GM19025 (cell line): Measurements from ENCODE around the gene ABCE1.
"Not testable (repeated sequence)": the region's sequence is repeated elsewhere in the genome, so short reads cannot be mapped to it uniquely, and the experiment has no call there.

ENCODE experiments used
- ATAC-seq: cut with Tn5 transposase; IDR thresholded peaks from one replicate; pipeline ENCODE4 v1.9.1; 2021; ENCODE audit warnings: mild to moderate bottlenecking, low read depth, moderate library complexity; ENCODE audit not compliant: unreplicated experiment

ABCE1 gene

DNA sequence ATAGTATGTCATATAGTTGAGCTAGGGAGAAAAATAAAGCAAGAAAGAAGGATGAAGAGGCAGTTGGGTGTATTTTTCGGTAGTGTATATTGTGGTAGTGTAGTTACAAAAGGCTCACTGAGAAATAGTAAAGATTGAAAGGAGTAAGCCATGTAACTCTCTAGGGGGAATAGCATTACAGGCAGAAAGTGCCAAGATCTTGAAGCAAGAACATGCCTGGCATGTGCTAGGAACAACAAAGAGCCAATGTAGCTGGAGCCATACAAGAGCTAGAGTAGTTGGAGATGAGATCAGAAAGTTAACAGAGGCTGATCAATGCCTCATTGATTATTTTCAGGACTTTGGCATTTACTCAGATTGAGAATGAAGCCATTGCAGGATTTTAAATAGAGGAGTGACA, 3.0 kb downstream of the ABCE1 start:
- no peak for ATAC-seq

DNA sequence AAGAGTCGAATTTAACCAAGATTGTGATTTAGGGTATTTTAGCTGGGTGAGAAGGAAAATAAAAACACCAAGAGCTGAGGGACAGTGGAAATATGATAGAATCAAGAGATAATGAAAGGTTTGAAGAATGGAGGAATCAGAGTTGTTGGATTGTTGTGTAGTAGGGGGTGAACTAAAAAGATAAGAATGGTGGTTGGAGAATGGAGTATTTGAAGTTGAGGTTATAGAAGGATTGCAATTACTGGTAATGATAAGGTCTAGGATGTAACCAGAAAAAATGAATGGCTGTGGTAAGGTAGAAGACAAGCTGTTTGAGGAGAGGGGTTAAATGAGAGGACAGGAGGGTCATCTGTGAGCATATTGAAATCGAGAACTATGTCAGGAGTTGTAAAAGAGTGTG, 4.5 kb downstream of the ABCE1 start:
- no peak for ATAC-seq

DNA sequence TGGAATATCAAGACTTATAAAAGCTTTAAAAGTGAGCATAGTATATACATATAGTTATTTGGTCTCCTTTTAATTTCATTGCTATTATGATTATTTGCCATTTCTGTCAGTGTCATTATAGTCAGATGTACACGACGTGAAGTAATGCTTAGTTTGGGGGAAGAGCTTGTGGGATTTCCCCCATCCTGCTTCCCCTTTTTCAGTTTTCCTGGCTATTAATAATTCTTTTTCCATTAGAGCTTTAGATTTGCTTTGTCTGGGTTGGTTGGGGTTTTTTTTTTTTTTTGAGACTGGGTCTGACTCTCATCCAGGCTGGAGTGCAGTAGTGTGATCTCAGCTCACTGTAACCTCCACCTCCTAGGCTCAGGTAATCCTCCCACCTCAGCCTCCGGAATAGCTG, 5.4 kb downstream of the ABCE1 start:
- ATAC-seq = no peak

DNA sequence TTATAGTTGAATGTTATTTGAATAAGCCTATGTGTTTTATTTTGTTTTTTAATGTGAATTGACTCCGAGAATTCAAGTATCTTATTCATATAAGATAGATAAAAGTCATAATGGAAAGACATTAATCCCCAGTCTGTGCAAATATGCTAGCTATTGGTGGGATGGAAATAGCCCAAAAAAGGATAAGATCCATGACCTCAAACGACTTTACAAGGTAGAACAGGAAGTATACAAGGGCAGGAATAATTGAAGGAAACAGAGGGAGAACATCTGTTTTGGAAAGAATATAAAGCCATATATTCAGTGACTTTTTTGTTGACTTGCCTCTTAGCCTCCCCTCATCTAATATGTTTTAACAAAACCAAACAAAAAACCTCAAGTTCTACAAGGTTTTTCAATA, 9.0 kb downstream of the ABCE1 start:
- no peak for ATAC-seq

DNA sequence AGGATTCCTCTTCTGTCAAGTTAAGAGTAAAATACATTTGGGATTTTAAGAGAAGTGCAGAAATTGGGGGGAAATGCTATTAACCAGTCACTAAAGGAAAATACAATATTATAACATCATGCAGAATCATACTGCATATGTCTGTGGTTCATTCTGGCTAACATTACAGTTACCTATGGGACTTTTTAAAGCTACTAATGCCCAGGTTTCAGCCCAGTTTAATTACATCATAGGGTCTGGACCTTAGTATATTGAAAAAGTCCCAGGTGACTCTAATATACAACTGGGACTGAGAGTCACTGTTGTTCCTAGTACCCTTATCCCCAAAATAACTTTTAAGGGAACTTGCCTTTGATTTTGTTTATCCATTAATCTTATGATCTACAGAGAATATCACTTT, 10.0 kb downstream of the ABCE1 start:
- no peak for ATAC-seq

DNA sequence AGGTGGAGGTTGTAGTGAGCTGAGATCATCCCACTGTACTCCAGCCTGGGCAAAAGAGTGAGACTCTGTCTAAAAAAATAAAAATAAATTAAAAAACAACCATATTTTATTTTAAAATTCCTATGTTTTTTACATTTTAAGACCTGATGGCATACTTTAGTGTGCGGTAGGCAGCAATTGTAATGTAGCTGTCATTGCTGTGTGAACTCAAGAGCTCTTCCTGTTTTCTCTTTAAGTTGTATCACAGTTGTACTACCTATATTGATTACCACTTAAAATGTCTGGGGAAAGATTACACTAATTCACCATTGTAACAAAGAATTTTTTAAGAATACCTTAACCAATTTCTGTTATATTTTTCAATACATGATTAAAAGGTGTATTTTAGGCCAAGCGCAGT, 27.3 kb downstream of the ABCE1 start:
- no peak for ATAC-seq

DNA sequence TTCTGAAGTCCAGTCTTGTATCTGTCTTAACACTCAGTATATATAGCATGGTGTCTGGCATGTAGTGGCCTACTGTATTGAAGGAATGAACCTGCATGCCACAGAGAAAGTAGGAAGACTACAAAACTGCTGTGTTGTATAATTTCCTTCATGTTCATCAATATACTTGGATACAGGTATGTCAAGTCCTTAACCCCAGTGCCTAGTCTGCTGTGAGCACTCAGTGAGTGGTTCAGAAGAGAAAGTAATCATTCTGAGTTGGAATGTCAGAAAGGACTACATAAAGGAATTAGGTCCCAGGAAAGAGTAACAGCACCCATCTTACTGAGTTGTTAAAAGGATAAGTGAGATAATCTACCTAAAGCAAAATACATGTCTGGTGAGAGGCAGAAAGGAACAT, 32.0 kb downstream of the ABCE1 start:
- no peak for ATAC-seq

DNA sequence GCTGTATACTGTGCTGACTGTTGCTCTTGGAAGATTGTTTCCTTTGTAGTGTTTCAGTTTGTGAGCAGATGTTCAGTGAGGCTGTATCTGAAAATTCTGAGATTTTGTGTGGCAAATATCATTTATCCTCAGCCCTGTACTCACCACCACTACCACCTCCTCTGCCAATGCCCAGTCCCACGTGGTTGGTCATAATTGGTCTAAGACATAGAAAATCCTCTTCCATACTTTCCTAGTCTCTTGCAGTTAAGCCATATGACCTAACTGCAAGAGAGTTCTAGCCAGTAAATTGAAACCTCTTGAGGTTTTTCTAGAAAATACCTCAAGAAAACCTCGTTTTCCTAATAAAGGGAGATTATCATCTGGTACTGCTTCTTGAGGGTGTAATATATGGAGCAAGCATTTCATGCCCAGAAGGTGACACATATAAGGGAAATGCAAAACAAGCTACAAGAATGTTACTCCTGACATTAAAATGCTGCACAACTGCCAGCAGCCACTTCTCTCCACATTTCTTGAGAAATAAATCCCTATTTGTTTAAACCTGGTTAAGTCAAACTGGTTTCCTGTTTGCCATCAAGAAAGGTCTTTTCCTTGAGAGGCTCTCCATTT, 32.8 kb downstream of the ABCE1 start:
- no peak for ATAC-seq

DNA sequence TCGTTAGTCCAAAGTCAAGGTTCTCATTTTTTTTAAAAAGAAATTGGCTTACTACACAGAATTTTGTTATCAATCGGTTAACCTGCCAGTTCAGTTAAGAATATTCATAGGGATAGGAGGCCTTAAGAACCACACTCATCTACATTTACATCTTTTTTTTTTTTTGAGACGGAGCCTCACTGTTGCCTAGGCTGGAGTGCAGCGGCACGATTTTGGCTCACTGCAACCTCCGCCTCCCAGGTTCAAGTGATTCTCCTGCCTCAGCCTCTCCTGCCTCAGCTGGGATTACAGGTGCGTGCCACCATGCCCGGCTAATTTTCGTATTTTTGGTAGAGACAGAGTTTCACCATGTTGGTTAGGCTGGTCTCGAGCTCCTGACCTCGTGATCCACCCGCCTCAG, 33.7 kb downstream of the ABCE1 start:
- ATAC-seq = no peak

DNA sequence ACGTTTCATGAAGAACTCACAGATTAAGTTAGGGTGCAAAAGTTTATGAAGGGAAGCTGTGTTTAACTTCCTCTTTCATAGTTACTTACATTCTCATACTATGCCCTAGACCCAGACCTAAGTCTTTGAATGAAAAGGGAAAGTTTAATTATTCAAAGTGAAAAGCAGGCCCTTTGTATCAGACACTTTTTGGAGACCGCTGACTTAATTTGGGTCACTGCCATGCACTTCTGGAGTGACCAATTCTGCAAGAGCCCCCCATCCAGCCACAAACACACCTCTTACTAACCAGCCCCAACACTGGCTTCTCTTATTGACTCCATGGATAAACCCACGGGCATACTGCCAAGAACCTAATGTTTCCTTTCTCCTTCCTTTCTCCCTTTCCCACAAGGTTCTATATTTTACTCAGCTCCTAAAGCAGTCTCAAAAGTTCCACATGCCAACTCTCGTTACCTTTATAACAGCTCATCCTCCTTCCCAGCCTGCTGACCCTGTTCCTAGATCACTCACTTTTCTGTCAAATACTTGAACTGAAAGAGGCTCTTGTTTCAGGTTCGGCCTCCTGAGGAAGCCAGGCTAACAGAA, 34.5 kb downstream of the ABCE1 start:
- ATAC-seq = peak; percentile 70

DNA sequence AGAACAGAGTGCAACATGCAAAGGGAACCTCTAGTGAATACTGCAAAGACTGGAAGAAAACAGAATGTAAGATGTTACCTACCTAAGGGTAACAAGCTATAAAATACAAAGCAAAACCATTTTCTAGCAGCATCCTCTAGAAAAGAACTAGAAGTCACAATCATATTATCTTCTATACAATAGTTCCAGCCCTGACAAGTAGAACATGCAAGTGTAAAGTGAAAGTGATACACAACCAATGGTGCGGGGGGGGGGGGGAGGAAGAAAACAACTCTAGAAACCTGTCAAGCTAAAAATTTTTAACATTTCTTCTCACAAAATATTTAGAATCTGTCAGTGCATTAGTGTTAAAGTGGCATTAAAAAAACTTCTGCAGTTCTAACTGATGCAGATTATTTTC, 38.1 kb downstream of the ABCE1 start:
- not testable (repeated sequence) for ATAC-seq

DNA sequence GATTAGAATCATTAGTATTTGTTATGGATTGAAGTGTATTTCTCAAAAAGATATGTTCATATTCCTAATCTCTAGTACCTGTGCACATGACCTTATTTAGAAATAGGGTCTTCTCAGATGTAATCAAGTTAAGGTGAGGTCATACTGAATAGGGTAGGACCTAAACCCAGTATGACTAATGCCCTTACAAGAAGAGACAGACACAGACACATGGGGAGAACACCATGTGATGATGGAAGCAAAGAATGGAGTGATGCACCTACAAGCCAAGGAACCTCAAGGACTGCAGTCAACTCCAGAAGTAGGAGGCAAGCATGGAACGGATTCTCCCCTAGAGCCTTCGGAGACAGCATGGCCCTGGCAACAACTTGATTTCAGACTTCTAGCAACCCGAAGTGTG, 50.9 kb downstream of the ABCE1 start:
- no peak for ATAC-seq

DNA sequence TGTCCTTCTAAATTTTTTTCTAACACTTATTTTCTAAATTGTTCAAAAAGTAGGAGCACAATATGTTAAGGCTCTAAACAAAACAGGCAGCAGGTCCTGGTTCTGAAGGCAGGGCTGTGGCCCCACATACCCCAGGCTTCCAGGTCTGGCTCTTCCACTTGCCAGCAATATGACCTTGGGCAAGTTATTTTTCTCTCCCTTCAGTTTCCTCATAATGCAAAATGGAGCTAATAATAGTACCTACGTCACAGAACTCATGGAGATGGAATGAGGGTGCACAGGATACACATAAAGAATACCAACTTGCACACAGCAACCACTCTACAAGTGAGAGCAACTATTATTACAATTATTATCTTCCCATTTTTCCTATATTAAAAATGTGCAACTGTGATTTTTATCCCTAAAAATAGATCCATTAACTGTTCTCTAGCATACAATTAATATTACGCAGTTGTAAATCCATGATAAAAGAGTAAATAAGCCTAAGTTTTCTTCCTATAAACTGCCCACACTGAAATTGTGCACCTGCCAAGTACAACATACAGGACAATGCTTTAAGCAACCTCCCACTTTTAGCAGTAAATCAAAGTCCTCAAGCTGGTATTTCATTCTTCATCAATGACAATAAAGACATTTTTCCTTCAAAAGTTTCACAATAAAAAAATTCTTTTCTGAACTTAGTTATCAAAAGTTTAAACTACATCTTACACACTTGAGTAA, 55.2 kb downstream of the ABCE1 start:
- ATAC-seq = no peak

DNA sequence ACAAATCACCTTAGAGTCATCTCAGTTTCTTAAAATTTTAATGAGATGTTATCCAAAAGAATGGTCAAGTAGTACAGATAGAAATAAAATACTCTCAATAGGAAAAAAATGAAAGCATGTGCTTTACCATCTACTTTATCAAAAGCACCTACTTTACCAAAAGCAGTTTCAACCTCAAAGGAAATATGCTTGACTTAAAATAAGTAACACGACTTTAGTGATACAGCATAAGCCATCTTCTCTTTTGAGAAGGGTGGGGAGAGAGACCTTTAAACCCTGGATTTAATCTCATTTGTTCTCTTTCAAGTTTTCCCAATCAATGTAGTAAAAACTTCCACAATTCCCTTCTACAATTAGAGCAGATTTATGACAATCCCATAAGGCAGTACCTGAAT, 55.8 kb downstream of the ABCE1 start:
- no peak for ATAC-seq

DNA sequence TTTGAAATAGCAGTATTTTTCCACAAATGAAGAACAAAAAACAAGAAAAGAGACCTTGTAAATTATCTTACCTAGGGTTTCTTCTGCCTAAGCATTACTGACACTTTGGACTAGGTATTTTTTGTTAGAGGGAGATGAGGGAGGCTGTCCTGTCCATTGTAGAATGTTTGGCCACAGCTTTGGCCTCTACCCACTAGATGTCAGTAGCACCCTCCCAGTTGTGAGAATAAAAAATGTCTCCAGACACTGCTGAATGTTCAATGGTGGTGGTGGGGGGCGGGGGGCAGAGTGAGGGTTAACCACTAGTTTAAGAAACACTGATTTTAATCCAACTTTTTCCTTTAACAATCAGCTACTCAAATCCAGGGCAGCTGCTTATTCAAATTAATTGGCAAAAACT, 56.5 kb downstream of the ABCE1 start:
- no peak for ATAC-seq

DNA sequence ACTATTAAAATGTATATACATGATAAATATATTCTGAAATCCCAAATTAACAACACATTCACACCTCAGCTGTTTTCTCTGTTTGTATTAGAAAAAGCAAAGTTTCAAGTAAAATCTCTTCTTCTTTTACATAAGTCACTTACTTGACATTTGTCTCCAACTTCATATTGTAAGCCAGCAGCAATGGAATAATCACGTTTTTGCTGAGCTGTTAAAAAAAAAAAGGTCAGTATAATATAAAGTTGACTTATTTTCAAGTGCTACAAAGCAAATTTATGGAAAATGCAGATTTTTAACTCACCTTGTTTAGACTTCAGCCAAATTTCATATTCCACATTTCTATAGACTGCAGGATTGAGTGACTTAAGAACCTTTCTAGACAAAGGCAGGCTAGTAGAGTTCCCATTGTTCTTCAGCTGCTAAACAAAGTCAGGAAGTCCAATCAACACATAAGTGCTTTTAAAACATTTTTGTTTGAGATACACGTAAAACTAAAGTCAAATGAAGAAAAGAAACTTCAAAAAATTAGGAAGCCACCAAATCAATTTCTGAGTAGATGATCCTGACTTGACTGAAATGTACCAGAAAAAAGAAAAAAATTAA, 57.3 kb downstream of the ABCE1 start:
- ATAC-seq = no peak

DNA sequence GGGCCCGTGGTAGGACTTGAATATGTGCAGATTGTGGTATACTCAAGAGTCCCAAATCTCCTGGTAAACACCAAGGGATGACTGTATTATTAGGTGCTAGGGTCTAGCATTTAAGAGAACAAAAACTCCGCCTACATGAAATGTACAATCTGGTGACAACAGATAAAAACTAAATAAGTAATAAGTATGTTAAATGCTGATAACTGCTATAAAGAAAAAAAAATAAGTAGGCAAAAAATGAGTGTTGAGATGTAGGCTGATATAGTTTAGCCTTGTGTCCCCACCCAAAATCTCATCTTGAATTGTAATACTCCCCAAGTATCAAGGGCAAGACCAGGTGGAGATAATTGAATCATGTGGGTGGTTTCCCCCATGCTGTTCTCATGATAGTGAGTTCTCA, 58.9 kb downstream of the ABCE1 start:
- no peak for ATAC-seq

DNA sequence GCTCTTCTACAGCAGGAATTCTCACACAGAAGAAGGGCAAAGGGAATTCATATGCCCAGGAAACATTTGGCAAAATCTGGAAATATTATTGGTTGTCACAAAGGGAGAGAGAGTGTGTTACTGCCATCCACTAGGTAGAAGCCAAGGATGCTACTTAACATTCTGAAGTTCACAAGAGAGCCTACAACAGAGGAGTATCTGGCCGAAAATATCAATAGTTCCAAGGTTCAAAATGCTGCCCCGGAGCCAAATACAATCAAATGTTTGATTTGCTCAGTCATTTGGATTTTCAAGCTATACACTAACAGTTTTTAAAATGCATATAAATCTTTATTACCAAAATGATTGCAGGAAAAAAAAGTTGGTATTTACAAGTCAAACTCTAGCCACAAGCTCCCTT, 63.4 kb downstream of the ABCE1 start:
- ATAC-seq = no peak

DNA sequence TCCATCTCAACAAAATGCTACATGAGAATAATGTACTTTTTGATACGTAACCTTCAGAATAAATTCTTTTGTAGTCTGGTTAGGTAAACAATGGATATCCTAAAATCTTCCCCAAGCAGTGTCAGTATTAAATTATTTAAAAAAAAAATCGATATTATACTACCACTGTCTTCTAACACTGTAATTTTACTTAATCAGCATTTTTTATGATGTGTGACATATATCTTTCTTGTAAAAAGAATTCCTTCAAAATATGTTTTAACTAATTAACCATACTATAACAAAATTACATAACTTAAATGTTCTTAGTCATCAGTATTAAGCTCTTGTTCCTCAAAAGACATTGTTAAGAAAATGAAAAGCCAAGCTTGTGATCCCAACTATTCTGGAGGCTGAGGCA, 69.8 kb downstream of the ABCE1 start:
- ATAC-seq = no peak

DNA sequence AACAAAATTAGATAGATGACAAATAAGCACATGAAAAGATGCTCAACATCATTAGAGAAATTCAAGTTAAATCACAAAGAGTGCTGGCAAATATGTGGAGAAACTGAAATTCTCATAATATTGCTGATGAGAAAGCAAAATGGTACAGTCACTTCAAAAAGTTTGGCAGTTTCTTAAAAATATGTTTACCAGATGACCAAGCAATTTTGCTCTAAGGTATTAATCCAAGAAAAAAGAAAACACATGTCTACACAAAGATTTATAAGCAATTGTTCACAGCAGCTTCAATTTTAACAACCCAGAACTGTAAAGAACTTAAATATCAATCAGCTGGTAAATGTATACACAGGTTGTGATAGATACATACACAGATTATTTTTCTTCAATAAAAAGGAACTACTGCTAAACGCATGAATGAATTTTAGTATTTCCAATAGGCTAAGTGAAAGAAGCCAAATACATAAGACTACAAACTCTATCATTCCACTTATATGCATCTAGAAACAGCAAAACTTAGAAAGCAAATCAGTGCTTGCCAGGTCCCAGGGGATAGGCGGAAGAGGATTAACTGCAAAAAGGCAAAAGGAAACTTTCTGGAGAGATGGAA, 70.6 kb downstream of the ABCE1 start:
- ATAC-seq = no peak

DNA sequence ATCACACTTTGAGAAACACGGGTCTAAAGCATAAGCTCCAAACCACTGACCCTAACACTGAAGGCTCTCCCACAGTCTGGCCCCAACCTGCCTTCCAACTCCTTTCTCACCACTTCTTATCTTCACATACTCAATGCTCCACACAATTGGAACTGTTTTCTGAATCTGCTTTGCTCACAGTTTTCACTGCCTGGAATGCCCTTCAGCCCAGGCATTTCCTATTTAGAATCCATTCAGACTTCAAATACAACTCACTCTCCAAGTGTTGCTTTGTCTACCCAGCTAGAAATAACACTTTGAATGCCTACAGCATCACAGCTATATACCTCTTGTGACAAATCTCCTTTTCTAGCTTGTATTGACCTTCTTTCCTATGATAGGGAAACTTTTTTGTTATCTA, 72.1 kb downstream of the ABCE1 start:
- ATAC-seq = no peak
